DND-41 (cell line): ENCODE measurements around the gene XPNPEP1.

Source experiments
- CTCF ChIP-seq: IDR thresholded peaks from 2 replicates; pipeline ENCODE4 v1.5.1; 2012; ENCODE audit warnings: borderline replicate concordance, low read length, moderate library complexity, mild to moderate bottlenecking; ENCODE audit not compliant: poor library complexity, severe bottlenecking; ENCODE audit errors: extremely low read depth
- EZH2 ChIP-seq: IDR thresholded peaks from 3 replicates; pipeline ENCODE4 v1.6.1; 2012; ENCODE audit warnings: borderline replicate concordance, low read depth, mild to moderate bottlenecking, moderate library complexity, low read length, inconsistent platforms; ENCODE audit not compliant: severe bottlenecking

- no peak for TF ChIP-seq CTCF
- TF ChIP-seq EZH2: no peak
Measured at GRCh38 chr10:109831846-109832245, 91.5 kb downstream of the XPNPEP1 start.
